H1 (cell line): ENCODE measurements around the gene RNF32. TPM values are rescaled to one million over a fixed set of nuclear protein-coding genes. Genes with fewer than 3 reads are reported as not detected.

ENCODE experiments used
- CTCF ChIA-PET: fragments of 300-600 bp; sonication (Branson Sonifier 250); formaldehyde crosslinking; loops from one replicate; lab custom pipeline; 2021; ENCODE audit not compliant: partially characterized antibody; lab: Charles Lee
- POLR2A ChIA-PET: fragments of 300-600 bp; sonication (Branson Sonifier 250); formaldehyde crosslinking; loops from one replicate; lab custom pipeline; 2021; ENCODE audit warnings: inconsistent platforms; ENCODE audit not compliant: partially characterized antibody; lab: Charles Lee
- DNase-seq, 2 experiments: peaks; one replicate each; pipeline versions ENCODE4 v3.0.0 to v3.0.0-alpha.2; 2010 to 2022; ENCODE audit warnings: low spot score in 2 of 2, low read depth in 1 of 2, mixed read lengths in 1 of 2
- FAIRE-seq: peaks from 2 replicates; lab custom pipeline; 2011; peaks lifted over from hg19 to GRCh38; lab: Jason Lieb, UNC
- H2AFZ ChIP-seq: 2 replicates; pipeline ENCODE4 v1.8.1; 2012; ENCODE audit warnings: low read length, inconsistent platforms
- H2AK5ac ChIP-seq: 2 replicates; pipeline ENCODE4 v1.6.1; 2013; ENCODE audit warnings: low read depth, low read length
- H2BK120ac ChIP-seq: replicated peaks from 2 replicates; pipeline ENCODE3; 2013; ENCODE audit warnings: low read depth, low read length, inconsistent platforms
- H2BK12ac ChIP-seq: 2 replicates; pipeline ENCODE4 v1.6.1; 2013; ENCODE audit warnings: low read depth, low read length
- H2BK15ac ChIP-seq: 2 replicates; pipeline ENCODE4 v1.6.1; 2013; ENCODE audit warnings: low read length
- H2BK20ac ChIP-seq: 2 replicates; pipeline ENCODE4 v1.6.1; 2013; ENCODE audit warnings: low read length
- H2BK5ac ChIP-seq: 2 replicates; pipeline ENCODE4 v1.6.1; 2013; ENCODE audit warnings: low read depth, low read length
- H3K14ac ChIP-seq: 2 replicates; pipeline ENCODE4 v1.6.1; 2013; ENCODE audit warnings: inconsistent platforms; ENCODE audit not compliant: insufficient read length
- H3K18ac ChIP-seq: 2 replicates; pipeline ENCODE4 v1.6.1; 2013; ENCODE audit warnings: low read length; ENCODE audit errors: extremely low read depth
- H3K23ac ChIP-seq: 2 replicates; pipeline ENCODE4 v1.6.1; 2013; ENCODE audit warnings: inconsistent platforms; ENCODE audit not compliant: insufficient read length
- H3K23me2 ChIP-seq: 2 replicates; pipeline ENCODE4 v1.6.1; 2013; ENCODE audit warnings: low read depth, low read length
- H3K27ac ChIP-seq: 2 replicates; pipeline ENCODE4 v1.6.1; 2011; ENCODE audit warnings: low read depth, low read length, inconsistent platforms
- H3K27me3 ChIP-seq, 4 experiments: replicated peaks in 1 of 4; 1 replicate in 1 of 4; 2 replicates in 3 of 4; pipeline versions ENCODE4 v1.6.1 to v1.8.1; 2011 to 2013; ENCODE audit warnings: low read length in 3 of 4, mild to moderate bottlenecking in 3 of 4, inconsistent platforms in 2 of 4, mixed read lengths in 2 of 4, moderate library complexity in 1 of 4; ENCODE audit not compliant: control insufficient read depth in 3 of 4, insufficient read depth in 3 of 4; ENCODE audit errors: extremely low read depth in 1 of 4
- H3K36me3 ChIP-seq, 4 experiments: 2 replicates each; pipeline versions ENCODE4 v1.6.1 to v1.8.1; 2011 to 2013; ENCODE audit warnings: mild to moderate bottlenecking in 4 of 4, low read length in 3 of 4, moderate library complexity in 2 of 4, control low read depth in 1 of 4, inconsistent platforms in 1 of 4; ENCODE audit not compliant: insufficient read depth in 4 of 4, control insufficient read depth in 2 of 4
- H3K4ac ChIP-seq: replicated peaks from 2 replicates; pipeline ENCODE3; 2013; ENCODE audit warnings: low read length, low read depth, mixed read lengths, inconsistent platforms; ENCODE audit not compliant: insufficient read length
- H3K4me1 ChIP-seq, 4 experiments: replicated peaks in 1 of 4; 1 replicate in 1 of 4; 2 replicates in 3 of 4; pipeline versions ENCODE4 v1.6.1 to v1.8.1; 2011 to 2013; ENCODE audit warnings: low read length in 3 of 4, inconsistent platforms in 2 of 4, mixed read lengths in 1 of 4; ENCODE audit not compliant: insufficient read depth in 4 of 4, control insufficient read depth in 3 of 4
- H3K4me2 ChIP-seq, 2 experiments: 2 replicates each; pipeline versions ENCODE4 v1.6.1 to v1.8.1; 2011 to 2013; ENCODE audit warnings: low read depth in 2 of 2, low read length in 2 of 2, control low read depth in 1 of 2, inconsistent platforms in 1 of 2, mild to moderate bottlenecking in 1 of 2; ENCODE audit not compliant: insufficient read depth in 1 of 2
- H3K4me3 ChIP-seq, 4 experiments: fragments of 200-600, 300-600 bp in 1 of 4; sonication (generic), shearing (Covaris generic), sonication (Bioruptor Twin) in 1 of 4; 2 replicates each; pipeline versions ENCODE4 v1.5.1 to v1.8.1; 2011 to 2016; ENCODE audit warnings: low read length in 4 of 4, low read depth in 3 of 4, control low read depth in 2 of 4, inconsistent platforms in 2 of 4, mild to moderate bottlenecking in 2 of 4, mixed read lengths in 1 of 4, moderate library complexity in 1 of 4; ENCODE audit not compliant: insufficient read depth in 2 of 4; ENCODE audit errors: extremely low read depth in 1 of 4
- H3K56ac ChIP-seq: replicated peaks from 2 replicates; pipeline ENCODE3; 2013; ENCODE audit warnings: low read depth, mild to moderate bottlenecking, mixed read lengths, low read length, inconsistent platforms; ENCODE audit not compliant: insufficient read length
- H3K79me1 ChIP-seq: 2 replicates; pipeline ENCODE4 v1.6.1; 2013; ENCODE audit warnings: low read depth, low read length, control low read depth
- H3K79me2 ChIP-seq, 2 experiments: 2 replicates each; pipeline versions ENCODE4 v1.6.1 to v1.8.1; 2012 to 2013; ENCODE audit warnings: low read length in 2 of 2, mild to moderate bottlenecking in 2 of 2, inconsistent platforms in 1 of 2; ENCODE audit not compliant: insufficient read depth in 2 of 2, control insufficient read depth in 1 of 2
- H3K9ac ChIP-seq, 4 experiments: replicated peaks in 1 of 4; 1 replicate in 1 of 4; 2 replicates in 3 of 4; pipeline versions ENCODE4 v1.6.1 to v1.8.1; 2011 to 2013; ENCODE audit warnings: low read depth in 3 of 4, low read length in 3 of 4, control low read depth in 2 of 4, mild to moderate bottlenecking in 2 of 4, moderate library complexity in 2 of 4, inconsistent platforms in 1 of 4; ENCODE audit errors: extremely low read depth in 1 of 4
- H3K9me3 ChIP-seq, 2 experiments: 2 replicates each; pipeline versions ENCODE4 v1.6.1 to v1.8.1; 2012 to 2013; ENCODE audit warnings: mild to moderate bottlenecking in 2 of 2, moderate library complexity in 2 of 2, control low read depth in 1 of 2, inconsistent platforms in 1 of 2, low read depth in 1 of 2, low read length in 1 of 2, mixed read lengths in 1 of 2; ENCODE audit not compliant: insufficient read depth in 2 of 2
- H4K20me1 ChIP-seq, 2 experiments: replicated peaks in 1 of 2; 2 replicates each; pipeline versions ENCODE3 to v1.8.1; 2011 to 2013; ENCODE audit warnings: inconsistent platforms in 2 of 2, low read length in 2 of 2, mild to moderate bottlenecking in 1 of 2; ENCODE audit not compliant: insufficient read depth in 2 of 2, control insufficient read depth in 1 of 2
- H4K5ac ChIP-seq: 2 replicates; pipeline ENCODE4 v1.6.1; 2013; ENCODE audit warnings: low read length, low read depth, mixed read lengths, inconsistent platforms; ENCODE audit not compliant: insufficient read length
- H4K8ac ChIP-seq: 2 replicates; pipeline ENCODE4 v1.8.0; 2013; ENCODE audit warnings: mild to moderate bottlenecking, moderate library complexity, low read length, inconsistent platforms; ENCODE audit not compliant: insufficient read depth; ENCODE audit errors: extremely low read depth
- H4K91ac ChIP-seq: replicated peaks from 2 replicates; pipeline ENCODE3; 2013; ENCODE audit warnings: low read length, mixed read lengths, inconsistent platforms; ENCODE audit not compliant: insufficient read length
- POLR2A ChIP-seq, 2 experiments: IDR thresholded peaks; 1 replicate in 1 of 2; 2 replicates in 1 of 2; pipeline ENCODE4 v1.6.1; 2011; ENCODE audit warnings: low read depth in 2 of 2, low read length in 2 of 2, mild to moderate bottlenecking in 2 of 2; ENCODE audit errors: control extremely low read depth in 1 of 2
- SIRT6 ChIP-seq: IDR thresholded peaks from one replicate; pipeline ENCODE4 v1.7.1; 2012; ENCODE audit warnings: low read length, inconsistent platforms
- SRF ChIP-seq: IDR thresholded peaks from 2 replicates; pipeline ENCODE4 v1.6.1; 2011; ENCODE audit warnings: mild to moderate bottlenecking, low read depth, low read length, moderate library complexity
- TBP ChIP-seq: IDR thresholded peaks from 2 replicates; pipeline ENCODE4 v1.6.1; 2011; ENCODE audit warnings: low read depth, low read length, improper control_type of control experiment
- YY1 ChIP-seq: IDR thresholded peaks from 2 replicates; pipeline ENCODE4 v1.6.1; 2011; ENCODE audit warnings: low read depth, mild to moderate bottlenecking, low read length
- ZNF274 ChIP-seq: IDR thresholded peaks from 2 replicates; pipeline ENCODE4 v1.7.0; 2012; ENCODE audit warnings: low read length, borderline replicate concordance; ENCODE audit errors: extremely low read depth
- WGBS, 2 experiments: shearing (Covaris generic) in 1 of 2; methylation state at CpG; one replicate each; pipeline versions ENCODE4 v1.1.6 to v1.1.7; 2013 to 2015; ENCODE audit warnings: low lambda C conversion rate in 2 of 2, mixed read lengths in 2 of 2, inconsistent platforms in 1 of 2, low coverage in 1 of 2, missing lambda C conversion rate in 1 of 2; ENCODE audit not compliant: insufficient replicate concordance in 2 of 2, insufficient coverage in 1 of 2, insufficient read length in 1 of 2; ENCODE audit errors: extremely low coverage in 1 of 2, missing lambda C conversion rate in 1 of 2; 5-methylcytosine and 5-hydroxymethylcytosine counted together
- polyA plus RNA-seq, 7 experiments: library from polyadenylated mRNA; depleted of rRNA in 3 of 7; stranded (reverse) in 5 of 7; unstranded in 2 of 7; fragments of >200 nt in 5 of 7; fragments of 200-250 nt in 2 of 7; gene quantifications; 1 replicate in 5 of 7; 2 replicates in 1 of 7; 4 replicates in 1 of 7; pipeline versions ENCODE4 v1.2.1 to v1.2.3, GENCODE V29; 2011 to 2013; ENCODE audit warnings: missing spikeins in 2 of 7, mixed read lengths in 2 of 7
- total RNA-seq: library from RNA; stranded (reverse); fragmentation: NEBNext Ultra II Directional; extraction: Animal tissue kit (Norgen Biotek cat#: 25700); gene quantifications from 2 replicates; pipeline ENCODE4 v1.2.1, GENCODE V29; 2021

Gene RNF32
- total and polyA plus RNA-seq, 2 of the 8 experiments (the other 6 are each of a cell fraction or from before 2014, with no cell fraction given), result 0.48 to 1.2 TPM

GRCh38 chr7:156625580-156625979 is 15.0 kb upstream of the RNF32 start:
- no peaks in the 10 kb centered on the region for H3K79me1 ChIP-seq
- no peak overlapping the region for H2AFZ ChIP-seq
- no peak overlapping the region for H2BK120ac ChIP-seq
- WGBS, 2 experiments, result no CpG with 5 or more reads among the region's 2 CpGs
- no peak overlapping the region for H2BK5ac ChIP-seq
- peaks cover 17% of the 10 kb centered on the region in 2 experiments for H3K9me3 ChIP-seq
- no peak overlapping the region for H3K56ac ChIP-seq
- no peak overlapping the region for H3K4me2 ChIP-seq
- no peak overlapping the region for H3K27ac ChIP-seq
- no peak overlapping the region for H3K4me3 ChIP-seq
- H2BK15ac ChIP-seq, result no peak overlapping the region
- H3K14ac ChIP-seq, result no peak overlapping the region
- H3K9ac ChIP-seq, result no peak overlapping the region
- H2BK20ac ChIP-seq, result no peak overlapping the region
- no peak overlapping the region for H2BK12ac ChIP-seq
- H4K5ac ChIP-seq, result no peak overlapping the region
- DNase-seq, result no peak
- H3K79me2 ChIP-seq, result no peaks in the 10 kb centered on the region
- H3K4me1 ChIP-seq, result peaks cover 0 to 1% (median 0%) of the 10 kb centered on the region in 4 experiments; a peak in 1 of 7 replicates
- no peak overlapping the region for H4K8ac ChIP-seq
- no peak overlapping the region for H3K4ac ChIP-seq
- H3K36me3 ChIP-seq, result 0 out of 8 replicates have a peak, but pooled peaks cover 0 to 4% (median 0%) of the 10 kb centered on the region in 4 experiments
- no peaks in the 10 kb centered on the region for H3K23me2 ChIP-seq
- ChIA-PET POLR2A (no interaction called here), CTCF (interaction anchor here (0.6 to 1.3 kb wide), 2 partner anchors 16 to 273 kb away, joined by 3 read pairs; no protein-coding TSS in a partner anchor)
- no peak for FAIRE-seq
- no peaks in the 10 kb centered on the region for H3K27me3 ChIP-seq
- no peak overlapping the region for H2AK5ac ChIP-seq
- no peak overlapping the region for H4K91ac ChIP-seq
- no peaks in the 10 kb centered on the region for H4K20me1 ChIP-seq
- H3K18ac ChIP-seq, result no peak overlapping the region
- H3K23ac ChIP-seq, result no peak overlapping the region
- TF ChIP-seq TBP, result no peak
- TF ChIP-seq ZNF274, result no peak
- no peak for TF ChIP-seq SIRT6
- no peak for TF ChIP-seq POLR2A (IDR thresholded peaks at IDR 0.05; ENCODE audit: control extremely low read depth in 1 of 2, low read depth in 2 of 2, low read length in 2 of 2)
- no peak for TF ChIP-seq SRF
- TF ChIP-seq YY1, result no peak
